ENCODE results near the gene GDPD2.

Gene GDPD2

GRCh38 chrX:70445951-70446350, 22.8 kb downstream of the GDPD2 start:
- TF ChIP-seq CTCF (conservative IDR thresholded peaks at IDR 0.05; ENCODE audit: control insufficient read depth, insufficient read depth, low read depth, low read length), result no peak
- no peak for DNase-seq (ENCODE audit: low read depth)
- no peak overlapping the region for H3K4me3 ChIP-seq (ENCODE audit: control insufficient read depth, low read depth, low read length)

- DNase-seq (ENCODE audit: low read depth), result no peak
- no peak overlapping the region for H3K4me3 ChIP-seq (ENCODE audit: control insufficient read depth, low read depth, low read length)
- no peak for TF ChIP-seq CTCF (conservative IDR thresholded peaks at IDR 0.05; ENCODE audit: control insufficient read depth, insufficient read depth, low read depth, low read length)
Observed at GRCh38 chrX:70446380-70447350, 23.6 kb downstream of the GDPD2 start.

- no peak overlapping the region for H3K4me3 ChIP-seq (ENCODE audit: control insufficient read depth, low read depth, low read length)
- TF ChIP-seq CTCF (conservative IDR thresholded peaks at IDR 0.05; ENCODE audit: control insufficient read depth, insufficient read depth, low read depth, low read length), result no peak
- DNase-seq (ENCODE audit: low read depth), result no peak
Observed at GRCh38 chrX:70449457-70449966, 26.4 kb downstream of the GDPD2 start.

GRCh38 chrX:70452143-70452733, 29.1 kb downstream of the GDPD2 start:
- peak overlapping the region; percentile 49 for H3K4me3 ChIP-seq (ENCODE audit: control insufficient read depth, low read depth, low read length)
- DNase-seq (ENCODE audit: low read depth), result peak; percentile 26

GRCh38 chrX:70453024-70453618, 30.0 kb downstream of the GDPD2 start:
- TF ChIP-seq CTCF (conservative IDR thresholded peaks at IDR 0.05; ENCODE audit: control insufficient read depth, insufficient read depth, low read depth, low read length), result no peak
- H3K4me3 ChIP-seq (ENCODE audit: control insufficient read depth, low read depth, low read length), result no peak overlapping the region
- no peak for DNase-seq (ENCODE audit: low read depth)

More at GRCh38 chrX:70452143-70452733, 29.1 kb downstream of the GDPD2 start:
- peak; percentile 58 for TF ChIP-seq CTCF (conservative IDR thresholded peaks at IDR 0.05; ENCODE audit: control insufficient read depth, insufficient read depth, low read depth, low read length)

Measured in fibroblast of mammary gland (primary cell).